Adrenal gland (tissue), 12 donors: ENCODE measurements around the gene SGO2. TPM values are rescaled to one million over a fixed set of nuclear protein-coding genes. Genes with fewer than 3 reads are reported as not detected.

ENCODE experiments used
- DNase-seq, 7 donors: peaks; one replicate each; pipeline ENCODE4 v3.0.0-alpha.2; 2019 to 2020
- H3K27ac ChIP-seq, 5 donors: fragments of 200-600 bp; sonication (generic) in 4 of 5; 1 replicate in 3 of 5; 2 replicates in 2 of 5; pipeline versions ENCODE4 v1.5.1 to v1.8.0; 2016 to 2020; ENCODE audit warnings: mild to moderate bottlenecking in 1 of 5
- H3K27me3 ChIP-seq: fragments of 200-600 bp; 2 replicates; pipeline ENCODE4 v1.8.0; 2021
- H3K36me3 ChIP-seq, 2 donors: fragments of 200-600 bp; replicated peaks in 1 of 2; 1 replicate in 1 of 2; 2 replicates in 1 of 2; pipeline versions ENCODE4 v1.5.1 to v1.8.0; 2018 to 2022
- H3K4me1 ChIP-seq, 2 donors: fragments of 200-600 bp; replicated peaks in 1 of 2; 1 replicate in 1 of 2; 2 replicates in 1 of 2; pipeline versions ENCODE4 v1.5.1 to v1.8.0; 2018 to 2021
- H3K4me3 ChIP-seq, 4 donors: fragments of 200-600 bp; sonication (generic) in 3 of 4; one replicate each; pipeline ENCODE4 v1.5.1; 2016 to 2018
- H3K9me3 ChIP-seq, 3 donors: fragments of 200-600 bp; sonication (generic) in 1 of 3; replicated peaks in 1 of 3; 1 replicate in 2 of 3; 2 replicates in 1 of 3; pipeline versions ENCODE4 v1.5.1 to v1.8.0; 2016 to 2021
- POLR2A ChIP-seq, 2 donors: fragments of 450-650 bp; IDR thresholded peaks; one replicate each; pipeline ENCODE4 v1.6.1; 2017; ENCODE audit warnings: antibody characterized with exemption in 2 of 2, mild to moderate bottlenecking in 2 of 2, moderate library complexity in 1 of 2
- WGBS, 4 donors: extraction: QIAGEN DNeasy Blood & Tissue Kit in 2 of 4; methylation state at CpG; one replicate each; pipeline versions ENCODE4 v1.1.5 to v1.1.7; 2013 to 2017; 5-methylcytosine and 5-hydroxymethylcytosine counted together
- intact Hi-C, 2 donors: fragments of 100-400 bp; cut with DNase I; formaldehyde crosslinking; loops; one replicate each; pipeline versions ENCODE4 v1.14.1 to v1.15.0; 2022 to 2023
- polyA plus RNA-seq, 3 donors: library from polyadenylated mRNA; stranded (reverse); fragments of 200-250 nt in 2 of 3; fragments of 350-450 nt in 1 of 3; fragmentation: Illumina TruSeq in 1 of 3; extraction: RNeasy Lipid Tissue Mini Kit (QIAGEN cat#74804) in 1 of 3; gene quantifications; one replicate each; pipeline ENCODE4 v1.2.3, GENCODE V29; 2013 to 2014
- total RNA-seq, 9 donors: library from RNA; depleted of rRNA in 4 of 9; stranded (reverse); fragments of >200 nt in 4 of 9; fragments of 120-200 nt in 1 of 9; fragmentation: NEBNext Ultra II Directional in 1 of 9; extraction: Animal tissue kit (Norgen Biotek cat#: 25700) in 1 of 9; gene quantifications; one replicate each; pipeline versions ENCODE4 v1.1.0 to v1.2.4, GENCODE V29; 2013 to 2023
- TF ChIP-seq, protein P1 (sequence below), 6 experiments: fragments of 450-650 bp in 4 of 6; fragments of 200-600 bp in 2 of 6; sonication (generic) in 1 of 6; IDR thresholded peaks; 1 replicate in 5 of 6; 2 replicates in 1 of 6; pipeline versions ENCODE4 v1.5.1 to v1.8.0; 2016 to 2021; ENCODE audit warnings: antibody characterized with exemption in 6 of 6, mild to moderate bottlenecking in 2 of 6, moderate library complexity in 1 of 6
- donor health status: healthy with polysubstance abuse.
- donor health status: Bipolar disorder and iron deficiency.
- donor health status: DM: yes; HTN: yes; CAD: no.
- donor health status: DM: no; HTN: no; CAD: no.
- donor health status: DM: no; HTN: no; CAD: no.
- donor health status: DM: yes; HTN: yes; CAD: no.

SGO2 gene
- total and polyA plus RNA-seq, 12 donors = 0.27 to 7.1 (median 1.7) TPM

DNA sequence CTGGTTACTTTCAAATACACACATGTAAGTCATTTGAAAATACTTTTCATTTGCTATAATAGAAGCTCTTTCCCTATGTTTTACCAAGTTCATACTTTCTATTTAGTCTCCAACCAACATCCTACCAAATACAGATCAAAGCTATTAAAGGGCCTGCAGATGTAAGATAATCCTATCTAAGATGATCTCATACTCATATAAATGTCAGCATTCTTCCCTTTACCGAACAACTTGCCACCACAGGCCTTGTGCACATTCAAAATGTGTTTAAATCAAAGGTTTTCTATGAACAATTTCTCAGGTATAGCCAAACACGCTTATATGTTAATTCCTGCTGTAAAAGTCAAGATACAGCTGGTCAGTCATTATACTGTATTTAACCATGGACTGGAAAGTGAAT lies 39.5 kb upstream of the SGO2 start:
- intact Hi-C loops = no loop called here
- Histone ChIP-seq H3K9me3 (no peaks in the 10 kb centered on the region), H3K36me3 (peaks cover 0 to 28% of the 10 kb centered on the region in 2 donors), H3K4me1 (no peaks in the 10 kb centered on the region), H3K27ac (no peak overlapping the region), H3K4me3 (no peak overlapping the region), H3K27me3 (no peaks in the 10 kb centered on the region)
- TF ChIP-seq POLR2A (IDR thresholded peaks at IDR 0.05) = no peak
- TF ChIP-seq, protein P1, sequence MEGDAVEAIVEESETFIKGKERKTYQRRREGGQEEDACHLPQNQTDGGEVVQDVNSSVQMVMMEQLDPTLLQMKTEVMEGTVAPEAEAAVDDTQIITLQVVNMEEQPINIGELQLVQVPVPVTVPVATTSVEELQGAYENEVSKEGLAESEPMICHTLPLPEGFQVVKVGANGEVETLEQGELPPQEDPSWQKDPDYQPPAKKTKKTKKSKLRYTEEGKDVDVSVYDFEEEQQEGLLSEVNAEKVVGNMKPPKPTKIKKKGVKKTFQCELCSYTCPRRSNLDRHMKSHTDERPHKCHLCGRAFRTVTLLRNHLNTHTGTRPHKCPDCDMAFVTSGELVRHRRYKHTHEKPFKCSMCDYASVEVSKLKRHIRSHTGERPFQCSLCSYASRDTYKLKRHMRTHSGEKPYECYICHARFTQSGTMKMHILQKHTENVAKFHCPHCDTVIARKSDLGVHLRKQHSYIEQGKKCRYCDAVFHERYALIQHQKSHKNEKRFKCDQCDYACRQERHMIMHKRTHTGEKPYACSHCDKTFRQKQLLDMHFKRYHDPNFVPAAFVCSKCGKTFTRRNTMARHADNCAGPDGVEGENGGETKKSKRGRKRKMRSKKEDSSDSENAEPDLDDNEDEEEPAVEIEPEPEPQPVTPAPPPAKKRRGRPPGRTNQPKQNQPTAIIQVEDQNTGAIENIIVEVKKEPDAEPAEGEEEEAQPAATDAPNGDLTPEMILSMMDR (IDR thresholded peaks at IDR 0.05) = no peak
- WGBS, 4 donors = 56 to 67% (median 62%) methylated on average over 2 of the region's 2 CpGs
- DNase-seq = no peak

DNA sequence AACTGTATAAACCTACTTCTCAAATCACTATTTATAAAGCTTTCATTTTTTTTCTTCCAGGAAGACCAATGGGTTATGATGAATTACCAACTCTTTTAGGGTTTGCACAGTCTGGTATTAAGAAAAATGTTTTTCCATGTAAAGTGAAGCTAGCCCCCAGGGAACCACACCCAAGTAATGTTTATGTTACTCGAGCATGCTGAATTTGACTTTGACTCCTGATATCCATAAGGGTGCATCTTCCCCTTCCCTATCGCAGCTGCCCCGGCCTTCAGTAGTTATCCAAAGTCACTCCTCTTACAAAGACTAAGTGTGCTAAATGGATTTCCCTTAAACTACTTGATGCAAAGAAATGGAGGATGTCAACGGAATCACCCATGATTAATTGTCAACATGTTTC lies 37.8 kb upstream of the SGO2 start:
- DNase-seq = no peak
- no peak overlapping the region for H3K27ac ChIP-seq
- intact Hi-C loops = no loop called here
- no peaks in the 10 kb centered on the region for H3K9me3 ChIP-seq
- peaks cover 0 to 43% of the 10 kb centered on the region in 2 donors for H3K36me3 ChIP-seq
- no peaks in the 10 kb centered on the region for H3K4me1 ChIP-seq
- H3K4me3 ChIP-seq = no peak overlapping the region
- H3K27me3 ChIP-seq = no peaks in the 10 kb centered on the region
- WGBS, 4 donors = 79 to 80% (median 79%) methylated on average over 4 of the region's 4 CpGs
- TF ChIP-seq POLR2A (IDR thresholded peaks at IDR 0.05) = no peak
- TF ChIP-seq, protein P1 (IDR thresholded peaks at IDR 0.05) = no peak

DNA sequence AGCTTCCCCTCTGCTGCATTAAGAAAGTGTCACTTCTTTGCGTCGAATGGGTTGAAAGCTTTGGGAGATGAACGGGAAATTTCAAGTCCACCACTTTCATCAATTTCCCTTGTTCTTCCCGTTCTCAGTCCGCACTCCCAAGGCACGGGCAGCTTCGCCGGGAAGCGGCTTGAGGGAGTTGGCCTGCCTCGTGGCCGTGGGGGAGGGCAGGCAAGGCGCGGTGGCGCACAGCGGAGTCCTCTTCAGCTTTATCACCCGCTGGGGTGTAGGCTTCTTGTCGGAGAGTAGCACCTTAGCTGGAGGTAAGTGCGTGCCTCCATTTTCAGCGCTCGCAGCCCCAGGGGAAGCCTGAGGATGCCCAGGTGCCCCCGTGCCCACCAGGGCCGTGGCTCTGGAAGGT lies 36.0 kb upstream of the SGO2 start:
- Histone ChIP-seq H3K4me1 (no peaks in the 10 kb centered on the region), H3K9me3 (no peaks in the 10 kb centered on the region), H3K27me3 (no peaks in the 10 kb centered on the region), H3K27ac (no peak overlapping the region), H3K4me3 (no peak overlapping the region), H3K36me3 (peaks cover 0 to 49% of the 10 kb centered on the region in 2 donors)
- intact Hi-C loops = no loop called here
- no peak for DNase-seq
- TF ChIP-seq POLR2A (IDR thresholded peaks at IDR 0.05) = no peak
- TF ChIP-seq, protein P1 (IDR thresholded peaks at IDR 0.05) = no peak
- 96 to 98% (median 97%) methylated on average over 17 to 22 of the region's 22 CpGs for WGBS, 4 donors

DNA sequence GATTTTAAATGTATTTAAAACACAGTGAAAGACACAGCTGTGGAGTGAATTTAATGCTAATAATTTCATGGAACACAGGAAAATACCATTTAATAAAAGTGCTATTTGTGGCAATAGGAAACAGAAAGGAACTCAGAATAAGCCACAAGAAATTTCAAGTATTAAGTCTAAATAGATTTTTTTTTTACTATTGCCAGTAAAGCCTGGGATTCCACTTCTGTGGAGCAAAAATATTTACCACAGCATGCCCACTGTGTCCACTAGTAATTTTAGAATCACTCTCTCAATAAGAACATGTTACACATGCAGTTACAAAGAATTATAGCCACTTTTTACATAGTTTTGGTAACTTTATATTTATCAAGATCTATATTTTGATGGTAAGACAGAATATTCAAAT lies 33.4 kb upstream of the SGO2 start:
- no peak overlapping the region for H3K4me3 ChIP-seq
- intact Hi-C loops = no loop called here
- no peaks in the 10 kb centered on the region for H3K9me3 ChIP-seq
- peaks cover 0 to 66% of the 10 kb centered on the region in 2 donors for H3K36me3 ChIP-seq
- H3K27ac ChIP-seq = no peak overlapping the region
- H3K4me1 ChIP-seq = no peaks in the 10 kb centered on the region
- no peak for DNase-seq
- no peaks in the 10 kb centered on the region for H3K27me3 ChIP-seq
- TF ChIP-seq, protein P1 (IDR thresholded peaks at IDR 0.05) = no peak
- no peak for TF ChIP-seq POLR2A (IDR thresholded peaks at IDR 0.05)
